ENCODE results near the gene HOXA7.

The HOXA7 gene

GRCh38 chr7:27166531-27167505 lies 10.3 kb upstream of the HOXA7 start:
- no peak for DNase-seq (ENCODE audit: low read depth)
- no peak overlapping the region for H3K4me3 ChIP-seq (ENCODE audit: low read depth, low read length)
- no peak for TF ChIP-seq CTCF (conservative IDR thresholded peaks at IDR 0.05; ENCODE audit: low read depth, low read length)

- DNase-seq (ENCODE audit: low read depth), result no peak
- H3K4me3 ChIP-seq (ENCODE audit: low read depth, low read length), result no peak overlapping the region
- TF ChIP-seq CTCF (conservative IDR thresholded peaks at IDR 0.05; ENCODE audit: low read depth, low read length), result no peak
Observed at GRCh38 chr7:27165996-27166530, 9.6 kb upstream of the HOXA7 start.

GRCh38 chr7:27165089-27165995 lies 8.9 kb upstream of the HOXA7 start, which contains the start of gene HOXA9:
HOXA9 (minus strand) TSS chr7:27165537; CDS start chr7:27165457, 80 bp downstream.
- DNase-seq (ENCODE audit: low read depth), result no peak
- no peak for TF ChIP-seq CTCF (conservative IDR thresholded peaks at IDR 0.05; ENCODE audit: low read depth, low read length)
- H3K4me3 ChIP-seq (ENCODE audit: low read depth, low read length), result no peak within 1 kb of the TSS

- no peak for DNase-seq (ENCODE audit: low read depth)
- no peak overlapping the region for H3K4me3 ChIP-seq (ENCODE audit: low read depth, low read length)
Observed at GRCh38 chr7:27164367-27165088, 8.1 kb upstream of the HOXA7 start.

DNA sequence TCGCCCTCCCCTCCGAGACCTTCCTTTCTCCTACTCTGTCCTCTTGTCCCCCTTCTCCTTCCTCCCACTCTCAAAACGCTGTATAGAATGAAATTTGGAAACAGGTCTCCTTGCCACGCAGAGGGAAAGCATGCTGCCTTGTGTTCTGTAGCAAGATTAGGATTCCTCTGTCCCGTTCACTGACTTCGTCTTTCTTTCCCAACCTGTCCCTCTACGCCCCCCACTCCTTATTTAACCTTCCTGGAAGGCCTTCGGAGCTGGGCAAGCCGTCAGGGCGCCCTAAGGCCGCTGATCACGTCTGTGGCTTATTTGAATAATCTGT lies 7.5 kb upstream of the HOXA7 start:
- no peak overlapping the region for H3K4me3 ChIP-seq (ENCODE audit: low read depth, low read length)
- no peak for DNase-seq (ENCODE audit: low read depth)
- TF ChIP-seq CTCF (conservative IDR thresholded peaks at IDR 0.05; ENCODE audit: low read depth, low read length), result no peak

More at GRCh38 chr7:27164367-27165088, 8.1 kb upstream of the HOXA7 start:
- no peak for TF ChIP-seq CTCF (conservative IDR thresholded peaks at IDR 0.05; ENCODE audit: low read depth, low read length)

DNA sequence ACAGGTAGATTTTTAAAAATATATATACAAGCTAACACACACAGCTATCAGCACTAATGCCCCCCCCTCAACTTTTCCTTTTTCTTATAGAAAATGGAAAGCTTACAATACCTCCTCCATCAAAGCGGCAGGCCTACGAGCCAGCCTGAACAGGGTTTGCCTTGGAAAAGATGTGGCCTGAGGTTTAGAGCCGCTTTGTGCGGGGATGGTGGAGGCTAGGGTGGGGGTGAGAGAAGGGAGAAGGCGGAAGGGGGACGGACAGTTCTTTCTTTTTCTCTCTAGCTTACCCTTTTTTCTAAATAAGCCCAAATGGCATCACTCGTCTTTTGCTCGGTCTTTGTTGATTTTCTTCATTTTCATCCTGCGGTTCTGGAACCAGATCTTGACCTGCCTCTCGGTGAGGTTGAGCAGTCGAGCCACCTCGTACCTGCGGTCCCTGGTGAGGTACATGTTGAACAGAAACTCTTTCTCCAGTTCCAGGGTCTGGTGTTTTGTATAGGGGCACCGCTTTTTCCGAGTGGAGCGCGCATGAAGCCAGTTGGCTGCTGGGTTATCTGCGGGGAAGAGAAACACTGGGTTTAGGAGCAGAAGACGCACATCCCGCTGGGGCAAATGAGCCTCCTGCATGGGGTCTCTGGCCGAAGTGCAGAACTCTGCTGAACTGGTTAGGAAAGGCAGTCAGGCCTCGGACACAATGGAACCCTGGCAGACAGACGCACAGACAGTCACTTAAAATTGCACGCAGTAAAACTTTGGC lies 7.0 kb upstream of the HOXA7 start:
- no peak for DNase-seq (ENCODE audit: low read depth)
- H3K4me3 ChIP-seq (ENCODE audit: low read depth, low read length), result no peak overlapping the region
- TF ChIP-seq CTCF (conservative IDR thresholded peaks at IDR 0.05; ENCODE audit: low read depth, low read length), result no peak

All from choroid plexus epithelial cell (primary cell).